Endothelial cell of umbilical vein (primary cell): Measurements from ENCODE around the gene CNRIP1. TPM values are rescaled to one million over a fixed set of nuclear protein-coding genes. Genes with fewer than 3 reads are reported as not detected.
A peak's percentile ranks its signal among the peaks of the same experiment; 100 is the strongest.

ENCODE experiments used
- BruUV-seq: library from RNA; stranded (reverse); fragments of 400-500 nt; replicated peaks from 2 replicates; lab custom pipeline; 2021; lab: Mats Ljungman, UMichigan
- CTCF ChIA-PET: fragments of 300-600, 350-600 bp; sonication (Branson Sonifier 250); formaldehyde crosslinking; loops from one replicate; lab custom pipeline; 2021; ENCODE audit warnings: antibody characterized with exemption, inconsistent platforms; lab: Charles Lee
- POLR2A ChIA-PET: fragments of 300-600, 350-600 bp; sonication (Branson Sonifier 250); formaldehyde crosslinking; loops from one replicate; lab custom pipeline; 2021; ENCODE audit warnings: antibody characterized with exemption, inconsistent platforms; lab: Charles Lee
- DNase-seq: peaks from one replicate; pipeline ENCODE4 v3.0.0-alpha.2; 2011; ENCODE audit warnings: low read depth, low spot score
- FAIRE-seq: peaks from 2 replicates; lab custom pipeline; 2011; peaks lifted over from hg19 to GRCh38; lab: Jason Lieb, UNC
- H2AFZ ChIP-seq: 2 replicates; pipeline ENCODE4 v1.6.0; 2012; ENCODE audit warnings: low read depth, low read length, control low read depth, inconsistent platforms
- H3K27ac ChIP-seq: 2 replicates; pipeline ENCODE4 v1.5.1; 2011; ENCODE audit warnings: low read depth, mild to moderate bottlenecking, control low read depth, low read length, moderate library complexity; ENCODE audit not compliant: insufficient read depth
- H3K27me3 ChIP-seq, 2 experiments: 2 replicates each; pipeline versions ENCODE4 v1.6.0 to v1.6.1; 2011; ENCODE audit warnings: low read length in 2 of 2, mixed read lengths in 1 of 2; ENCODE audit not compliant: control insufficient read depth in 2 of 2, insufficient read depth in 2 of 2
- H3K36me3 ChIP-seq, 2 experiments: 2 replicates in 1 of 2; 3 replicates in 1 of 2; pipeline ENCODE4 v1.5.1; 2011; ENCODE audit warnings: low read length in 2 of 2, mild to moderate bottlenecking in 1 of 2, moderate library complexity in 1 of 2; ENCODE audit not compliant: control insufficient read depth in 2 of 2, insufficient read depth in 2 of 2; ENCODE audit errors: extremely low read depth in 1 of 2
- H3K4me1 ChIP-seq: 3 replicates; pipeline ENCODE4 v1.5.1; 2011; ENCODE audit warnings: mild to moderate bottlenecking, low read length; ENCODE audit not compliant: control insufficient read depth, insufficient read depth; ENCODE audit errors: extremely low read depth
- H3K4me2 ChIP-seq: 2 replicates; pipeline ENCODE4 v1.6.1; 2011; ENCODE audit warnings: low read length, control low read depth, mixed read lengths; ENCODE audit not compliant: insufficient read depth
- H3K4me3 ChIP-seq, 3 experiments: fragments of 200-600 bp in 1 of 3; sonication (generic), shearing (Covaris generic) in 1 of 3; replicated peaks in 1 of 3; 2 replicates each; pipeline ENCODE4 v1.5.1; 2011 to 2016; ENCODE audit warnings: control low read depth in 3 of 3, low read length in 3 of 3, mild to moderate bottlenecking in 2 of 3, inconsistent platforms in 1 of 3, low read depth in 1 of 3, moderate library complexity in 1 of 3; ENCODE audit not compliant: insufficient read depth in 1 of 3
- H3K79me2 ChIP-seq: 2 replicates; pipeline ENCODE4 v1.6.0; 2012; ENCODE audit warnings: low read length, inconsistent platforms; ENCODE audit not compliant: control insufficient read depth, insufficient read depth
- H3K9ac ChIP-seq: replicated peaks from 2 replicates; pipeline ENCODE3; 2011; ENCODE audit warnings: low read length, control low read depth; ENCODE audit not compliant: insufficient read depth; ENCODE audit errors: extremely low read depth
- H3K9me1 ChIP-seq: replicated peaks from 3 replicates; pipeline ENCODE4 v1.6.0; 2011; ENCODE audit warnings: mild to moderate bottlenecking, low read length; ENCODE audit not compliant: control insufficient read depth, insufficient read depth; ENCODE audit errors: extremely low read depth
- H3K9me3 ChIP-seq: replicated peaks from 2 replicates; pipeline ENCODE4 v1.5.1; 2012; ENCODE audit warnings: low read length, inconsistent platforms; ENCODE audit not compliant: control insufficient read depth, insufficient read depth
- H4K20me1 ChIP-seq: replicated peaks from 2 replicates; pipeline ENCODE3; 2011; ENCODE audit warnings: mild to moderate bottlenecking, low read length; ENCODE audit not compliant: control insufficient read depth, insufficient read depth; ENCODE audit errors: extremely low read depth
- EZH2 ChIP-seq: IDR thresholded peaks from 2 replicates; pipeline ENCODE4 v1.6.1; 2012; ENCODE audit warnings: borderline replicate concordance, low read depth, mild to moderate bottlenecking, moderate library complexity, low read length, inconsistent platforms; ENCODE audit not compliant: severe bottlenecking
- FOS ChIP-seq: IDR thresholded peaks from 2 replicates; pipeline ENCODE4 v1.6.1; 2011; ENCODE audit warnings: mild to moderate bottlenecking, low read length, moderate library complexity, borderline replicate concordance; ENCODE audit not compliant: insufficient read depth
- GATA2 ChIP-seq: IDR thresholded peaks from 2 replicates; pipeline ENCODE4 v1.7.0; 2011; ENCODE audit warnings: low read depth, mild to moderate bottlenecking, moderate library complexity, mixed read lengths, low read length; ENCODE audit not compliant: insufficient read length, insufficient read depth
- JUN ChIP-seq: IDR thresholded peaks from 2 replicates; pipeline ENCODE4 v1.6.1; 2011; ENCODE audit warnings: borderline replicate concordance, low read depth; ENCODE audit not compliant: insufficient read length, insufficient read depth
- MYC ChIP-seq: IDR thresholded peaks from one replicate; pipeline ENCODE4 v1.6.1; 2011; ENCODE audit warnings: mild to moderate bottlenecking, low read depth, low read length
- POLR2A ChIP-seq: IDR thresholded peaks from 2 replicates; pipeline ENCODE4 v1.6.1; 2012; ENCODE audit warnings: low read depth, mild to moderate bottlenecking, control low read depth, low read length
- POLR2AphosphoS5 ChIP-seq: IDR thresholded peaks from 2 replicates; pipeline ENCODE4 v1.6.1; 2012; ENCODE audit warnings: low read depth, mild to moderate bottlenecking, control low read depth, low read length, moderate library complexity; ENCODE audit not compliant: insufficient read depth
- dilution Hi-C: fragments of 300-500 bp; cut with MboI; formaldehyde crosslinking; loops from one replicate; pipeline ENCODE4 v1.15.0; 2019; ENCODE audit warnings: low sequenced_read_pairs; ENCODE audit not compliant: extremely low pct_ligation_motif_present
- intact Hi-C: fragments of 100-400 bp; cut with micrococcal nuclease; formaldehyde crosslinking; loops from one replicate; pipeline ENCODE4 v1.10.0; 2022
- polyA plus RNA-seq, 4 experiments: library from polyadenylated mRNA; depleted of rRNA in 3 of 4; stranded (reverse) in 3 of 4; unstranded in 1 of 4; fragments of >200 nt; gene quantifications; 2 replicates each; pipeline versions ENCODE4 v1.2.1 to v1.2.3, GENCODE V29; 2011 to 2012; ENCODE audit warnings: missing spikeins in 1 of 4
- total RNA-seq: library from RNA; stranded (reverse); gene quantifications from 2 replicates; pipeline ENCODE4 v1.2.3, GENCODE V29; 2021
- TF ChIP-seq, protein P1 (sequence below): IDR thresholded peaks from 2 replicates; pipeline ENCODE4 v1.6.1; 2011; ENCODE audit not compliant: insufficient read depth, insufficient read length
- TF ChIP-seq, protein P2 (sequence below), 2 donors: IDR thresholded peaks; 1 replicate in 1 of 2; 2 replicates in 1 of 2; pipeline ENCODE4 v1.5.1; 2011; ENCODE audit warnings: low read length in 2 of 2, mild to moderate bottlenecking in 2 of 2, moderate library complexity in 2 of 2, control low read depth in 1 of 2, inconsistent platforms in 1 of 2, low read depth in 1 of 2; ENCODE audit not compliant: insufficient read depth in 1 of 2; ENCODE audit errors: extremely low read depth in 1 of 2

Gene CNRIP1
- total and polyA plus RNA-seq, 2 donors (not counting 3 experiments of a cell fraction or from before 2014, with no cell fraction given) = 74.6 to 98.9 TPM

DNA sequence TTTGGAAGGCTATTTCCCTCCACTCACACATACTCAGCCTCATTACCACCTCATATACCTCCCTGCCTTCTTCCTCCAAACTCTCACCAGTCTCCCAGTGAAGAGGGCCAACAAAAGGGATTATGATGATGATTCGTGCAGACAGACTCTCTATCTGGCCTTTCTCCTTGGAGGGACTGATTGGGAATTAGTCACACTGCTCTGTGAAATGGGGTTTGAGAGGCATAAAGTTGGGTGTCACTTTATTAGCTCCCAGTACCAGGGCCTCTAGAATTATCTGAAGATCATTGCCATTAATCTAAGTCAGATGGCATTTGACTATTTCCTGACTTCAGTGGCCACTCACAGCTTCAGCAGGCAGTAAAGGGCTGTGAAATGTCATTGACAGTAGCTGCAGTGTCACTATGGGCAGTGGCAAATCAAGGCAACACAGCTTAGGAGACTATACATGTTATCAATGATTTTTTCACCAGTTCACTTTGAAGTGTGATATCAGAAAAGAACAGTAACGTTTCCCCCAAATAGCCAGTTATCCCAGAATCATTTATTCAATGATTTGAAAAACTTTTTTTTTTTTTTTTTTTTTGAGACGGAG lies 17.4 kb downstream of the CNRIP1 start:
- Histone ChIP-seq H3K9me3 (no peaks in the 10 kb centered on the region), H3K9ac (no peak overlapping the region), H3K79me2 (no peaks in the 10 kb centered on the region), H4K20me1 (no peaks in the 10 kb centered on the region), H3K4me3 (no peak overlapping the region), H3K9me1 (no peaks in the 10 kb centered on the region), H3K4me1 (no peaks in the 10 kb centered on the region), H3K27ac (no peak overlapping the region), H2AFZ (no peak overlapping the region), H3K4me2 (no peak overlapping the region), H3K27me3 (no peaks in the 10 kb centered on the region), H3K36me3 (peaks cover 0 to 3% of the 10 kb centered on the region in 2 experiments)
- BruUV-seq = no TSS peak
- DNase-seq (no peak), FAIRE-seq (no peak)
- intact Hi-C loops = no loop called here
- dilution Hi-C loops = no loop called here
- ChIA-PET CTCF (interaction anchor here (1.4 to 2.3 kb wide), 4 partner anchors 8 to 180 kb away, joined by 3 to 9 read pairs (median 5); no protein-coding TSS in a partner anchor), POLR2A (interaction anchor here (0.7 kb wide), 1 partner anchor 24 kb away, joined by 6 read pairs; no protein-coding TSS in a partner anchor)
- TF ChIP-seq EZH2 (no peak), MYC (no peak), GATA2 (no peak), POLR2AphosphoS5 (no peak), POLR2A (no peak), JUN (no peak)
- TF ChIP-seq, protein P1, sequence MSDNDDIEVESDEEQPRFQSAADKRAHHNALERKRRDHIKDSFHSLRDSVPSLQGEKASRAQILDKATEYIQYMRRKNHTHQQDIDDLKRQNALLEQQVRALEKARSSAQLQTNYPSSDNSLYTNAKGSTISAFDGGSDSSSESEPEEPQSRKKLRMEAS = no peak

DNA sequence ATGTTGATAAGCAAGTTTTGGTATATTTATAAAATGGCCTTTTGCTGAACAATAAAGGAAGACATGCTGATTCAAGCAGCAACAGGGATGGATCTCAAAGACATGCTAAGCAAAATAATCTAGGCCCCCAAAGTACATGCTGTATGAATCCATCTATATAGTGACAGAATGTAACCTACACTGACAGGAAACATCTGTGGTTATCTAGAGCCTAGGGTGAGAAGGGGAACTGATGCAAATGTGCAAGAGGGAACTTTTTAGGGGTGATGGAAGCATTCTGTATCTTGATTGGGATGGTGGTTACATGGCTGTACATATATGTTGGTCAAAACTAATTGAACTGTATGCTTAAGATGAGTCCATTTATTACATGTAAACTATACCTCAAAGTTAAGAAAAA lies 24.2 kb downstream of the CNRIP1 start:
- H4K20me1 ChIP-seq = no peaks in the 10 kb centered on the region
- intact Hi-C loops (no loop called here), dilution Hi-C loops (no loop called here)
- H3K9ac ChIP-seq = no peak overlapping the region
- FAIRE-seq (no peak), DNase-seq (peak; percentile 9)
- H3K4me1 ChIP-seq = no peaks in the 10 kb centered on the region
- no peak overlapping the region for H3K27ac ChIP-seq
- no peak overlapping the region for H3K4me3 ChIP-seq
- no peaks in the 10 kb centered on the region for H3K9me3 ChIP-seq
- peaks cover 0 to 3% of the 10 kb centered on the region in 2 experiments for H3K36me3 ChIP-seq
- no peak overlapping the region for H3K4me2 ChIP-seq
- no peaks in the 10 kb centered on the region for H3K9me1 ChIP-seq
- ChIA-PET CTCF (interaction anchor here (0.7 to 2.8 kb wide), 6 partner anchors 12 to 174 kb away, joined by 3 to 9 read pairs (median 4); no protein-coding TSS in a partner anchor), POLR2A (no interaction called here)
- H2AFZ ChIP-seq = no peak overlapping the region
- H3K79me2 ChIP-seq = no peaks in the 10 kb centered on the region
- no peaks in the 10 kb centered on the region for H3K27me3 ChIP-seq
- TF ChIP-seq FOS = no peak
- TF ChIP-seq POLR2A = no peak
- TF ChIP-seq, protein P2, sequence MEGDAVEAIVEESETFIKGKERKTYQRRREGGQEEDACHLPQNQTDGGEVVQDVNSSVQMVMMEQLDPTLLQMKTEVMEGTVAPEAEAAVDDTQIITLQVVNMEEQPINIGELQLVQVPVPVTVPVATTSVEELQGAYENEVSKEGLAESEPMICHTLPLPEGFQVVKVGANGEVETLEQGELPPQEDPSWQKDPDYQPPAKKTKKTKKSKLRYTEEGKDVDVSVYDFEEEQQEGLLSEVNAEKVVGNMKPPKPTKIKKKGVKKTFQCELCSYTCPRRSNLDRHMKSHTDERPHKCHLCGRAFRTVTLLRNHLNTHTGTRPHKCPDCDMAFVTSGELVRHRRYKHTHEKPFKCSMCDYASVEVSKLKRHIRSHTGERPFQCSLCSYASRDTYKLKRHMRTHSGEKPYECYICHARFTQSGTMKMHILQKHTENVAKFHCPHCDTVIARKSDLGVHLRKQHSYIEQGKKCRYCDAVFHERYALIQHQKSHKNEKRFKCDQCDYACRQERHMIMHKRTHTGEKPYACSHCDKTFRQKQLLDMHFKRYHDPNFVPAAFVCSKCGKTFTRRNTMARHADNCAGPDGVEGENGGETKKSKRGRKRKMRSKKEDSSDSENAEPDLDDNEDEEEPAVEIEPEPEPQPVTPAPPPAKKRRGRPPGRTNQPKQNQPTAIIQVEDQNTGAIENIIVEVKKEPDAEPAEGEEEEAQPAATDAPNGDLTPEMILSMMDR (IDR thresholded peaks at IDR 0.05; ENCODE audit: extremely low read depth in 1 of 2, insufficient read depth in 1 of 2, low read depth in 1 of 2, low read length in 2 of 2) = no peak
- no peak for TF ChIP-seq MYC
- no peak for TF ChIP-seq EZH2
- no peak for TF ChIP-seq GATA2
- TF ChIP-seq JUN = no peak
- TF ChIP-seq POLR2AphosphoS5 = no peak
- TF ChIP-seq, protein P1 = no peak
- BruUV-seq = no TSS peak
